Endothelial cell of umbilical vein (primary cell): ENCODE measurements around the gene CHKB.

Experiments used
- CTCF ChIP-seq, 2 donors: IDR thresholded peaks; 1 replicate in 1 of 2; 2 replicates in 1 of 2; pipeline ENCODE4 v1.5.1; 2011; ENCODE audit warnings: low read length in 2 of 2, mild to moderate bottlenecking in 2 of 2, moderate library complexity in 2 of 2, control low read depth in 1 of 2, inconsistent platforms in 1 of 2, low read depth in 1 of 2; ENCODE audit not compliant: insufficient read depth in 1 of 2; ENCODE audit errors: extremely low read depth in 1 of 2
- EZH2 ChIP-seq: IDR thresholded peaks from 2 replicates; pipeline ENCODE4 v1.6.1; 2012; ENCODE audit warnings: borderline replicate concordance, low read depth, mild to moderate bottlenecking, moderate library complexity, low read length, inconsistent platforms; ENCODE audit not compliant: severe bottlenecking
- FOS ChIP-seq: IDR thresholded peaks from 2 replicates; pipeline ENCODE4 v1.6.1; 2011; ENCODE audit warnings: mild to moderate bottlenecking, low read length, moderate library complexity, borderline replicate concordance; ENCODE audit not compliant: insufficient read depth
- JUN ChIP-seq: IDR thresholded peaks from 2 replicates; pipeline ENCODE4 v1.6.1; 2011; ENCODE audit warnings: borderline replicate concordance, low read depth; ENCODE audit not compliant: insufficient read length, insufficient read depth
- MYC ChIP-seq: IDR thresholded peaks from one replicate; pipeline ENCODE4 v1.6.1; 2011; ENCODE audit warnings: mild to moderate bottlenecking, low read depth, low read length
- POLR2A ChIP-seq: IDR thresholded peaks from 2 replicates; pipeline ENCODE4 v1.6.1; 2012; ENCODE audit warnings: low read depth, mild to moderate bottlenecking, control low read depth, low read length
- POLR2AphosphoS5 ChIP-seq: IDR thresholded peaks from 2 replicates; pipeline ENCODE4 v1.6.1; 2012; ENCODE audit warnings: low read depth, mild to moderate bottlenecking, control low read depth, low read length, moderate library complexity; ENCODE audit not compliant: insufficient read depth

GRCh38 chr22:50612168-50612527 is 29.5 kb upstream of the CHKB start:
- TF ChIP-seq CTCF (IDR thresholded peaks at IDR 0.05; ENCODE audit: extremely low read depth in 1 of 2, insufficient read depth in 1 of 2, low read depth in 1 of 2, low read length in 2 of 2) = no peak
- TF ChIP-seq MYC = no peak
- TF ChIP-seq POLR2A = no peak
- no peak for TF ChIP-seq EZH2
- TF ChIP-seq POLR2AphosphoS5 = no peak
- no peak for TF ChIP-seq FOS
- TF ChIP-seq JUN = no peak
